SU-DHL-6 (cell line): Measurements from ENCODE around the gene FBXO11.

ENCODE experiments used
- EZH2phosphoT487 ChIP-seq: fragments of 200-600 bp; sonication (generic), shearing (Covaris generic); conservative IDR thresholded peaks from 2 replicates; pipeline ENCODE4 v1.6.1; 2018; ENCODE audit warnings: mild to moderate bottlenecking, antibody characterized with exemption, low read length, moderate library complexity, mixed read lengths
- TF ChIP-seq, protein P1 (sequence below): fragments of 200-600 bp; sonication (generic); IDR thresholded peaks from one replicate; pipeline ENCODE4 v1.5.1; 2017; ENCODE audit warnings: antibody characterized with exemption, mild to moderate bottlenecking, low read length, moderate library complexity; ENCODE audit not compliant: insufficient read depth, poor library complexity, severe bottlenecking

DNA sequence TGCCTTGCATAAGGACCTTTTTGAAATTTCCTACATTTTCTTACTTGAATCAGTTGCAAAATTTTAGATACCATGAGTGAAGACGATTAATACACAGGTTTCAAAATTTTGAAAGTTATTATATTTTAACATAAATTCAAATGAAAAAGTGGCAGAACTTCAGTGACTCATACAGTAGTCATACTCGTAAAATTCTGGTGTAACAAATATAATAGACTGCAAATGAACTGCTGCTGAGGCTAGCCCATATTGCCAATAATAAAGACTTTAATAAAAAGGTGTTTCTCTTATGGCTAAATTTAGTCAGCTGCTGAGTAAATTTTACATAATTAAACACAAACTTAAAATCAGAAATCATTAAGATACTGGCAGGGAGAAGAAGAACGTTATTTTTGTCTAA is 86.5 kb downstream of the FBXO11 start:
- TF ChIP-seq, protein P1, sequence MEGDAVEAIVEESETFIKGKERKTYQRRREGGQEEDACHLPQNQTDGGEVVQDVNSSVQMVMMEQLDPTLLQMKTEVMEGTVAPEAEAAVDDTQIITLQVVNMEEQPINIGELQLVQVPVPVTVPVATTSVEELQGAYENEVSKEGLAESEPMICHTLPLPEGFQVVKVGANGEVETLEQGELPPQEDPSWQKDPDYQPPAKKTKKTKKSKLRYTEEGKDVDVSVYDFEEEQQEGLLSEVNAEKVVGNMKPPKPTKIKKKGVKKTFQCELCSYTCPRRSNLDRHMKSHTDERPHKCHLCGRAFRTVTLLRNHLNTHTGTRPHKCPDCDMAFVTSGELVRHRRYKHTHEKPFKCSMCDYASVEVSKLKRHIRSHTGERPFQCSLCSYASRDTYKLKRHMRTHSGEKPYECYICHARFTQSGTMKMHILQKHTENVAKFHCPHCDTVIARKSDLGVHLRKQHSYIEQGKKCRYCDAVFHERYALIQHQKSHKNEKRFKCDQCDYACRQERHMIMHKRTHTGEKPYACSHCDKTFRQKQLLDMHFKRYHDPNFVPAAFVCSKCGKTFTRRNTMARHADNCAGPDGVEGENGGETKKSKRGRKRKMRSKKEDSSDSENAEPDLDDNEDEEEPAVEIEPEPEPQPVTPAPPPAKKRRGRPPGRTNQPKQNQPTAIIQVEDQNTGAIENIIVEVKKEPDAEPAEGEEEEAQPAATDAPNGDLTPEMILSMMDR: no peak
- no peak for TF ChIP-seq EZH2phosphoT487
